ENCODE results near the gene FOXO6. TPM values are rescaled to one million over a fixed set of nuclear protein-coding genes. Genes with fewer than 3 reads are reported as not detected.

The FOXO6 gene
- total RNA-seq, 1 experiment from 2014 or later, result 6.1 TPM

GRCh38 chr1:41342774-41343355 lies 18.4 kb upstream of the FOXO6 start:
- CTCF ChIA-PET, result interaction anchor here (0.5 to 1.3 kb wide), 2 partner anchors 19 to 101 kb away, joined by 3 to 6 read pairs; partner anchors contain the start of gene FOXO6
- H3K27ac ChIP-seq (ENCODE audit: low read depth, low read length, poor library complexity, severe bottlenecking), result no peak overlapping the region
- DNase-seq (ENCODE audit: low spot score), result no peak

GRCh38 chr1:41343790-41344699 lies 17.2 kb upstream of the FOXO6 start:
- peaks cover 3% of the 10 kb centered on the region for H3K9me3 ChIP-seq (ENCODE audit: low read depth, low read length, poor library complexity, severe bottlenecking)
- ChIA-PET POLR2A (ENCODE audit: low non-redundant PET) (no interaction called here), CTCF (no interaction called here)
- H3K4me3 ChIP-seq (ENCODE audit: low read depth, low read length, poor library complexity, severe bottlenecking), result no peak overlapping the region
- no TSS peak for BruUV-seq (replicated peaks)
- H3K36me3 ChIP-seq (ENCODE audit: insufficient read depth, low read length, poor library complexity, severe bottlenecking), result no peaks in the 10 kb centered on the region
- intact Hi-C loops (cut with micrococcal nuclease; ENCODE audit: unreplicated experiment), result no loop called here
- H3K27ac ChIP-seq (ENCODE audit: low read depth, low read length, poor library complexity, severe bottlenecking), result no peak overlapping the region
- no peak for TF ChIP-seq EZH2 (IDR thresholded peaks at IDR 0.05; ENCODE audit: borderline replicate concordance, low read depth, low read length, poor library complexity, severe bottlenecking)
- no peak for TF ChIP-seq CTCF (conservative IDR thresholded peaks at IDR 0.05; ENCODE audit: low read depth, low read length)
- DNase-seq (ENCODE audit: low spot score), result no peak
- H3K4me1 ChIP-seq (ENCODE audit: insufficient read depth, low read length, poor library complexity, severe bottlenecking), result peaks cover 7% of the 10 kb centered on the region
- H3K27me3 ChIP-seq (replicated peaks; ENCODE audit: insufficient read depth, low read depth, low read length, poor library complexity), result no peaks in the 10 kb centered on the region

More at GRCh38 chr1:41342774-41343355, 18.4 kb upstream of the FOXO6 start:
- intact Hi-C loops (cut with micrococcal nuclease; ENCODE audit: unreplicated experiment), result no loop called here
- BruUV-seq (replicated peaks), result no TSS peak
- Histone ChIP-seq H3K4me1 (ENCODE audit: insufficient read depth, low read length, poor library complexity, severe bottlenecking) (peaks cover 7% of the 10 kb centered on the region), H3K4me3 (ENCODE audit: low read depth, low read length, poor library complexity, severe bottlenecking) (no peak overlapping the region), H3K9me3 (ENCODE audit: low read depth, low read length, poor library complexity, severe bottlenecking) (peaks cover 3% of the 10 kb centered on the region), H3K27me3 (replicated peaks; ENCODE audit: insufficient read depth, low read depth, low read length, poor library complexity) (no peaks in the 10 kb centered on the region), H3K36me3 (ENCODE audit: insufficient read depth, low read length, poor library complexity, severe bottlenecking) (no peaks in the 10 kb centered on the region)
- POLR2A ChIA-PET (ENCODE audit: low non-redundant PET), result interaction anchor here (0.6 kb wide), 1 partner anchor 29 kb away, joined by 3 read pairs; no protein-coding TSS in a partner anchor
- no peak for TF ChIP-seq CTCF (conservative IDR thresholded peaks at IDR 0.05; ENCODE audit: low read depth, low read length)
- TF ChIP-seq EZH2 (IDR thresholded peaks at IDR 0.05; ENCODE audit: borderline replicate concordance, low read depth, low read length, poor library complexity, severe bottlenecking), result no peak

- no TSS peak for BruUV-seq (replicated peaks)
- intact Hi-C loops (cut with micrococcal nuclease; ENCODE audit: unreplicated experiment), result no loop called here
Measured at GRCh38 chr1:41344708-41345159, 16.5 kb upstream of the FOXO6 start.

More at GRCh38 chr1:41344708-41345159, 16.5 kb upstream of the FOXO6 start:
- no peaks in the 10 kb centered on the region for H3K9me3 ChIP-seq (ENCODE audit: low read depth, low read length, poor library complexity, severe bottlenecking)
- TF ChIP-seq CTCF (conservative IDR thresholded peaks at IDR 0.05; ENCODE audit: low read depth, low read length), result no peak
- TF ChIP-seq EZH2 (IDR thresholded peaks at IDR 0.05; ENCODE audit: borderline replicate concordance, low read depth, low read length, poor library complexity, severe bottlenecking), result no peak
- H3K27ac ChIP-seq (ENCODE audit: low read depth, low read length, poor library complexity, severe bottlenecking), result no peak overlapping the region
- H3K4me1 ChIP-seq (ENCODE audit: insufficient read depth, low read length, poor library complexity, severe bottlenecking), result peaks cover 7% of the 10 kb centered on the region
- ChIA-PET CTCF (interaction anchor here (0.7 kb wide), 1 partner anchor 83 kb away, joined by 5 read pairs; no protein-coding TSS in a partner anchor), POLR2A (ENCODE audit: low non-redundant PET) (no interaction called here)
- H3K36me3 ChIP-seq (ENCODE audit: insufficient read depth, low read length, poor library complexity, severe bottlenecking), result no peaks in the 10 kb centered on the region
- no peaks in the 10 kb centered on the region for H3K27me3 ChIP-seq (replicated peaks; ENCODE audit: insufficient read depth, low read depth, low read length, poor library complexity)
- no peak overlapping the region for H3K4me3 ChIP-seq (ENCODE audit: low read depth, low read length, poor library complexity, severe bottlenecking)
- DNase-seq (ENCODE audit: low spot score), result no peak
